HepG2 (cell line): ENCODE results near the gene HDAC4. TPM values are rescaled to one million over a fixed set of nuclear protein-coding genes. Genes with fewer than 3 reads are reported as not detected.

Source experiments
- ATAC-seq: fragments of 200-7000 bp; cut with Tn5 transposase; 3 replicates; pipeline ENCODE4 v1.9.1; 2020; ENCODE audit warnings: mild to moderate bottlenecking, moderate library complexity
- BruUV-seq: library from RNA; stranded (reverse); fragments of 400-500 nt; replicated peaks from 2 replicates; lab custom pipeline; 2021; lab: Mats Ljungman, UMichigan
- CTCF ChIA-PET: fragments of 300-600 bp; formaldehyde crosslinking; extraction: SDS; loops from one replicate; lab custom pipeline; 2021; ENCODE audit warnings: low total read pairs, inconsistent platforms, low intra/inter-chr PET ratio; lab: Yijun Ruan, JAX
- POLR2A ChIA-PET: fragments of 350-600 bp; sonication (Branson Sonifier 250); formaldehyde crosslinking; loops from one replicate; lab custom pipeline; 2020; ENCODE audit warnings: antibody characterized with exemption, inconsistent platforms; lab: Yijun Ruan, JAX
- DNase-seq: peaks from one replicate; pipeline ENCODE4 v3.0.0-alpha.2; 2015; ENCODE audit warnings: low spot score
- FAIRE-seq: peaks from 3 replicates; lab custom pipeline; 2011; peaks lifted over from hg19 to GRCh38; lab: Jason Lieb, UNC
- H2AFZ ChIP-seq: one replicate; pipeline ENCODE4 v1.6.1; 2011; ENCODE audit warnings: low read length, inconsistent platforms
- H3K27ac ChIP-seq: fragments of 300-600 bp; 3 replicates; pipeline ENCODE4 v1.8.0; 2011; ENCODE audit warnings: mixed run types, mild to moderate bottlenecking, mixed read lengths, low read length, inconsistent platforms; ENCODE audit not compliant: insufficient read depth; ENCODE audit errors: extremely low read length
- H3K27me3 ChIP-seq, 2 experiments: fragments of 200-600 bp in 1 of 2; 2 replicates in 1 of 2; 3 replicates in 1 of 2; pipeline versions ENCODE4 v1.6.0 to v1.8.0; 2011; ENCODE audit warnings: low read length in 2 of 2, mild to moderate bottlenecking in 2 of 2, moderate library complexity in 2 of 2, inconsistent platforms in 1 of 2; ENCODE audit not compliant: insufficient read depth in 2 of 2, control insufficient read depth in 1 of 2
- H3K36me3 ChIP-seq, 2 experiments: fragments of 200-600 bp in 1 of 2; replicated peaks in 1 of 2; 2 replicates in 1 of 2; 3 replicates in 1 of 2; pipeline versions ENCODE4 v1.5.1 to v1.8.0; 2011; ENCODE audit warnings: low read length in 2 of 2, inconsistent platforms in 1 of 2; ENCODE audit not compliant: insufficient read depth in 2 of 2, control insufficient read depth in 1 of 2
- H3K4me1 ChIP-seq: 2 replicates; pipeline ENCODE4 v1.5.1; 2012; ENCODE audit warnings: low read length, inconsistent platforms; ENCODE audit not compliant: insufficient read depth
- H3K4me2 ChIP-seq: 2 replicates; pipeline ENCODE4 v1.6.0; 2011; ENCODE audit warnings: low read depth, low read length, inconsistent platforms
- H3K4me3 ChIP-seq, 3 experiments: fragments of 200-600 bp in 1 of 3; sonication (generic), shearing (Covaris generic) in 1 of 3; replicated peaks in 1 of 3; 2 replicates each; pipeline ENCODE4 v1.5.1; 2011 to 2016; ENCODE audit warnings: low read length in 3 of 3, inconsistent platforms in 2 of 3, low read depth in 2 of 3, mild to moderate bottlenecking in 2 of 3, control low read depth in 1 of 3, mixed read lengths in 1 of 3; ENCODE audit not compliant: insufficient read depth in 1 of 3
- H3K79me2 ChIP-seq: one replicate; pipeline ENCODE4 v1.6.1; 2011; ENCODE audit warnings: low read length, inconsistent platforms; ENCODE audit not compliant: insufficient read depth
- H3K9ac ChIP-seq: 2 replicates; pipeline ENCODE4 v1.6.0; 2011; ENCODE audit warnings: mild to moderate bottlenecking, low read depth, low read length, inconsistent platforms; ENCODE audit not compliant: insufficient read depth
- H3K9me3 ChIP-seq: 2 replicates; pipeline ENCODE4 v1.5.1; 2012; ENCODE audit warnings: mild to moderate bottlenecking, low read length
- H4K20me1 ChIP-seq: 2 replicates; pipeline ENCODE4 v1.6.0; 2011; ENCODE audit warnings: inconsistent platforms, mild to moderate bottlenecking, low read length, moderate library complexity; ENCODE audit not compliant: insufficient read depth
- EEA1 ChIP-seq: sonication (generic); formaldehyde crosslinking; IDR thresholded peaks from 2 replicates; pipeline ENCODE4 v1.5.1; 2020; ENCODE audit warnings: mild to moderate bottlenecking, missing genetic modification reagents, borderline replicate concordance
- MBD4 ChIP-seq: IDR thresholded peaks from 2 replicates; pipeline ENCODE4 v1.6.1; 2012; ENCODE audit warnings: low read length, inconsistent platforms, borderline replicate concordance
- PHF20 ChIP-seq: sonication (generic); formaldehyde crosslinking; IDR thresholded peaks from 2 replicates; pipeline ENCODE4 v1.5.0; 2020; ENCODE audit warnings: mild to moderate bottlenecking, missing genetic modification reagents
- TGIF2 ChIP-seq: IDR thresholded peaks from 2 replicates; pipeline ENCODE4 v1.6.1; 2016; ENCODE audit warnings: control low read depth, missing compliant biosample characterization
- WGBS: methylation state at CpG from one replicate; pipeline ENCODE4 v1.1.6; 2017; ENCODE audit warnings: low lambda C conversion rate; 5-methylcytosine and 5-hydroxymethylcytosine counted together
- in situ Hi-C: cut with HindIII; loops from 2 replicates; pipeline ENCODE4 v1.10.0; 2017; ENCODE audit warnings: low pct_unique_long_range_greater_than_20kb; ENCODE audit not compliant: extremely low pct_ligation_motif_present
- intact Hi-C: fragments of 100-400 bp; cut with micrococcal nuclease; formaldehyde crosslinking; loops from one replicate; pipeline ENCODE4 v1.10.0; 2022; ENCODE audit not compliant: unreplicated experiment
- polyA plus RNA-seq, 8 experiments: library from polyadenylated mRNA; depleted of rRNA in 3 of 8; stranded (reverse) in 7 of 8; unstranded in 1 of 8; fragments of >200 nt; fragmentation: Illumina TruSeq in 4 of 8; extraction: Trizol in 4 of 8; gene quantifications; 2 replicates each; pipeline versions ENCODE4 v1.2.1 to v1.2.3, GENCODE V29; 2011 to 2016; ENCODE audit warnings: low read depth in 4 of 8, missing spikeins in 1 of 8, mixed read lengths in 1 of 8; ENCODE audit not compliant: insufficient read depth in 1 of 8
- total RNA-seq, 5 experiments: library from RNA; depleted of rRNA; stranded (reverse); fragments of >200 nt; fragmentation: Illumina TruSeq; extraction: Trizol; gene quantifications; 2 replicates each; pipeline ENCODE4 v1.2.3, GENCODE V29; 2016; ENCODE audit warnings: low read depth in 1 of 5

HDAC4 gene
- total and polyA plus RNA-seq, 2 of the 13 experiments (the other 11 are each of a cell fraction or from before 2014, with no cell fraction given), result 10.1 to 11.5 TPM

DNA sequence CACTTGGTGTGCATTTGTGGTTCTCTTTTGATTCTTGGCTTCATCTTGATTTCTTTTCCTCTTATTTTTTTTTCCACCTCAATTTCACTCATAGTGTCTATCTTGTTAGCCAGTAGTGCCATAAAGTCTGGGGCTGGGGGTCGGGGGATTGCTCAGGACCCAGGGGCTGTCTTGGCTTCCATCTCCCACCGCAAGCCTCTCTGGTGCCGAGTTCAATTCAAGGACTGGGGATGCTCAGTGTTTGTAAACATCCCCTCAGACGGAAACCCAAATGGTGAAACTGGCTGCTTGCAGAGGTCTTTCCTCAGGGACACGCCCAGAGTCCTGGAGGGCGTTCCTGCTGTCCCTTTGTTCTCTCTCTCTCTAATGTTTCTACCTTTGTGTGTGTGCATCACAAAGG is 379.6 kb downstream of the HDAC4 start:
- CTCF ChIA-PET, result no interaction called here
- intact Hi-C loops, result no loop called here

DNA sequence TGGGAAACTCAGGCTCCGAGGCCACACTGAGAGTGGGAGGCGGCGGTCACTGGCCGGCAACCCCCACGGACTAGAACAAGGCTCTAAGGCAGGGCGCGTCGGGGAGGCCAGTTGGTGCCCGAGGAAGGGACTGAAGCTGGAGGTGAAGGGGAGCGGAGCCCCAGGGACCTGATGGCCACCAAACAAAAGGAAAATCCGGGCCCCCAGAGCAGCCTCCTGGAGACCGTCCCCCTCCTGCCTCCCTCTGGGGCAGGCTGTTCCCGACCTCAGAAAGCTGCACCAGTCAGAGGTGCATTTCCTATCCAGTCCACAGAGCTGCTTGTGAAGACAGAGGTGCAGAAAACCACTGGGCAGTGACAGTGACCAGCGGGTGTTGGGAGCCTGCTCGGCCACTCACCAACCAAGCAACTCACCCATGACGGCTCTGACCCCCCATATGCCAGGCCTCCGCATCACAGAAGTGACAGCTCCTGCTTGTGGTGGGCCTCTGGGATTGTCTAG is 380.2 kb downstream of the HDAC4 start:
- Histone ChIP-seq H3K79me2 (no peaks in the 10 kb centered on the region), H3K9me3 (no peaks in the 10 kb centered on the region), H4K20me1 (no peaks in the 10 kb centered on the region; the same call in 1 of the 2 replicates), H3K9ac (no peak overlapping the region), H3K4me3 (no peak overlapping the region), H3K36me3 (no peaks in the 10 kb centered on the region), H3K27me3 (peaks cover 24 to 78% of the 10 kb centered on the region in 2 experiments), H3K4me1 (peaks cover 5% of the 10 kb centered on the region; the same call in 1 of the 2 replicates), H2AFZ (no peak overlapping the region), H3K4me2 (no peak overlapping the region), H3K27ac (no peak overlapping the region)
- in situ Hi-C loops, result no loop called here
- no peak for FAIRE-seq
- intact Hi-C loops, result no loop called here
- no peak for DNase-seq
- ATAC-seq, result no peak
- no peak for TF ChIP-seq TGIF2
- ChIA-PET POLR2A (no interaction called here), CTCF (no interaction called here)
- BruUV-seq, result no TSS peak
- 32% methylated on average over 15 of the region's 17 CpGs for WGBS

More for the DNA sequence above, 379.6 kb downstream of the HDAC4 start:
- DNase-seq (no peak), FAIRE-seq (no peak)
- POLR2A ChIA-PET, result no interaction called here
- Histone ChIP-seq H3K4me3 (no peak overlapping the region), H3K9me3 (no peaks in the 10 kb centered on the region), H2AFZ (no peak overlapping the region), H3K79me2 (no peaks in the 10 kb centered on the region), H3K9ac (no peak overlapping the region), H3K4me1 (peaks cover 5% of the 10 kb centered on the region; the same call in 1 of the 2 replicates), H4K20me1 (no peaks in the 10 kb centered on the region; the same call in 1 of the 2 replicates), H3K36me3 (no peaks in the 10 kb centered on the region), H3K4me2 (no peak overlapping the region)
- BruUV-seq, result no TSS peak
- TF ChIP-seq MBD4 (no peak), EEA1 (CRISPR knock-in tag) (no peak), PHF20 (no peak)
- TF ChIP-seq, all 625 proteins: peak for 0
- Histone ChIP-seq H3K27me3 (peaks cover 24 to 76% of the 10 kb centered on the region in 2 experiments), H3K27ac (no peak overlapping the region)
- 8% methylated on average over 6 of the region's 6 CpGs for WGBS
- ATAC-seq, result no peak
- in situ Hi-C loops, result no loop called here
